Subcutaneous abdominal adipose tissue (tissue), 5 donors: ENCODE data around the gene RIN3.

Experiments used
- H3K27ac ChIP-seq: one replicate; pipeline ENCODE4 v1.7.0; 2013; ENCODE audit warnings: low read depth, mild to moderate bottlenecking, inconsistent platforms, low read length, moderate library complexity
- H3K27me3 ChIP-seq, 5 donors: one replicate each; pipeline ENCODE4 v1.7.0; 2013; ENCODE audit warnings: low read length in 5 of 5, inconsistent platforms in 1 of 5; ENCODE audit not compliant: control insufficient read depth in 5 of 5, insufficient read depth in 4 of 5
- H3K36me3 ChIP-seq, 5 donors: one replicate each; pipeline ENCODE4 v1.7.0; 2013; ENCODE audit warnings: low read length in 5 of 5; ENCODE audit not compliant: control insufficient read depth in 5 of 5, insufficient read depth in 5 of 5
- H3K4me1 ChIP-seq, 5 donors: one replicate each; pipeline ENCODE4 v1.7.0; 2013; ENCODE audit warnings: low read length in 5 of 5, mild to moderate bottlenecking in 3 of 5, moderate library complexity in 1 of 5; ENCODE audit not compliant: control insufficient read depth in 5 of 5, insufficient read depth in 5 of 5
- H3K4me3 ChIP-seq, 5 donors: one replicate each; pipeline ENCODE4 v1.7.0; 2013; ENCODE audit warnings: low read length in 5 of 5, low read depth in 1 of 5
- H3K9ac ChIP-seq, 5 donors: one replicate each; pipeline ENCODE4 v1.7.0; 2013; ENCODE audit warnings: low read length in 5 of 5, mild to moderate bottlenecking in 4 of 5, moderate library complexity in 3 of 5
- H3K9me3 ChIP-seq, 5 donors: one replicate each; pipeline ENCODE4 v1.7.0; 2013; ENCODE audit warnings: low read length in 5 of 5; ENCODE audit not compliant: control insufficient read depth in 5 of 5
- donor health status: healthy.
- donor health status: healthy.
- donor health status: healthy.
- donor health status: healthy.
- donor health status: healthy.

RIN3 gene

DNA sequence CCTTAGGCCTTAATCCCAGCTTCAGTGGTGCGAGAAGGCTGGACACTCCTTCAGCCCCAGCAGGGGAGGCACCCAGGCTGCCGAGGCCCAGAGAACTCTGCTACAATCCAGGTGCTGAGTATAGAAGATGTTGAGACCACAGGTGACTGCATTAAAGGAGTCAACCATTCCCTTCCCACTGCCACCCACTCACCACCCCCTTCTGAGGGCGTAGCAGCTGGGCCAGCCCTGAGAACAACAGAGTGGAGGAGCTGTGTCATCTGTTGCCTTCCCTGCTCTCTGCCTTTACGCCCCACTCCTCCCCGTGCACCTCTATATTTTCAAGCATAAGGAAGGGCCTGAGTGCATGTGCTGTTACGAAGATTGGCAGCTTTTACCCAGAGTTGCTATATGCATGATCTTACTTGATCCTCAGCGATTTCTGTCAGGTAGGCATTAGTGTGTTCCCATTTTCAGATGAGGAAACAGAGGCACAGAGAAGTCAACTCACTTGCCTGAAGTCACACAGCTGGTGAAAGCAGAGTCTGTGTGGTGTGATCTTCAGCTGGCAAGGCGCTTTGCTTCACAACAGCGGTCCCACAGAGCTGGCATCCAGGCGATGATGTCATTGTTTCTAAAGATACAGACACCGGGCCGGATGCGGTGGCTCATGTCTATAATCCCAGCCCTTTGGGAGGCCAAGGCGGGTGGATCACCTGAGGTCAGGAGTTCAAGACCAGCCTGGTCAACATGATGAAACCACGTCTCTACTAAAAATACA lies 46.7 kb downstream of the RIN3 start:
- H3K36me3 ChIP-seq: peaks cover 0 to 42% (median 29%) of the 10 kb centered on the region in 5 donors
- no peak overlapping the region for H3K9ac ChIP-seq
- H3K4me3 ChIP-seq: no peak overlapping the region
- H3K27ac ChIP-seq: no peak overlapping the region
- peaks cover 0 to 4% (median 0%) of the 10 kb centered on the region in 5 donors for H3K27me3 ChIP-seq
- no peaks in the 10 kb centered on the region for H3K9me3 ChIP-seq
- peaks cover 0 to 26% (median 12%) of the 10 kb centered on the region in 5 donors for H3K4me1 ChIP-seq

- no peak overlapping the region for H3K4me3 ChIP-seq
- H3K36me3 ChIP-seq: peaks cover 0 to 45% (median 32%) of the 10 kb centered on the region in 5 donors
- peaks cover 0 to 18% (median 12%) of the 10 kb centered on the region in 5 donors for H3K4me1 ChIP-seq
- H3K27ac ChIP-seq: no peak overlapping the region
- H3K9me3 ChIP-seq: peaks cover 0 to 11% (median 4%) of the 10 kb centered on the region in 5 donors
- H3K27me3 ChIP-seq: no peaks in the 10 kb centered on the region
- no peak overlapping the region for H3K9ac ChIP-seq
These were observed 48.4 kb downstream of the RIN3 start for GRCh38 chr14:92561906-92562479.

- Histone ChIP-seq H3K36me3 (peaks cover 0 to 43% (median 32%) of the 10 kb centered on the region in 5 donors), H3K4me3 (no peak overlapping the region), H3K27ac (no peak overlapping the region), H3K9ac (no peak overlapping the region), H3K9me3 (peaks cover 3 to 16% (median 9%) of the 10 kb centered on the region in 5 donors), H3K4me1 (peaks cover 0 to 18% (median 12%) of the 10 kb centered on the region in 5 donors), H3K27me3 (peaks cover 0 to 2% (median 0%) of the 10 kb centered on the region in 5 donors)
These were observed 49.8 kb downstream of the RIN3 start for GRCh38 chr14:92563359-92563758.

DNA sequence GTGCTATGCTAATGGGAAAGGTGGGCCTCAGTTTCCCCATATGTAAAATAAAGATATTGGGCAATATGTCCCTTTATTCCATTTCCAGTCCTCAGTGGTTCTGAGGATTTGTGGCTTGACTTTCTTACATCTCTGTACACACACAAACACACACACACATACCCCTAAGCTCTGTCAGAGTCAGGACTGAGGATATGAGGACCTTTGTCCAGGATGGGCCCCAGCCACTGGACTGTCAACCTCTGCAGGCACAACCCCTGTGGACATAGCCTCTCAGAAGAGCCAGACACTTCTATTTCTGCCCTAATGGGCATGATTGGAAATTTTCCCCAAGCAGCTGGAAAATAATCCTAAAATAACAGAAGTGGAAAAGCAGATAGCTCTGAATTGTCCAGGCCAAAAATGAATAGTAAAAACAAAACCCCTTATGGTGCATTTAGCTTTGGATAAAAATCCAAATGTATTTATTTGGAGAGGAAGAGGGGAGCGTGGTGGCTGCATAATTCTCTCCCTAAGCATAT lies 50.2 kb downstream of the RIN3 start:
- Histone ChIP-seq H3K9ac (no peak overlapping the region), H3K9me3 (peaks cover 3 to 16% (median 9%) of the 10 kb centered on the region in 5 donors), H3K4me3 (no peak overlapping the region), H3K4me1 (peaks cover 0 to 18% (median 12%) of the 10 kb centered on the region in 5 donors), H3K36me3 (peaks cover 0 to 45% (median 30%) of the 10 kb centered on the region in 5 donors), H3K27me3 (peaks cover 0 to 2% (median 0%) of the 10 kb centered on the region in 5 donors), H3K27ac (no peak overlapping the region)

DNA sequence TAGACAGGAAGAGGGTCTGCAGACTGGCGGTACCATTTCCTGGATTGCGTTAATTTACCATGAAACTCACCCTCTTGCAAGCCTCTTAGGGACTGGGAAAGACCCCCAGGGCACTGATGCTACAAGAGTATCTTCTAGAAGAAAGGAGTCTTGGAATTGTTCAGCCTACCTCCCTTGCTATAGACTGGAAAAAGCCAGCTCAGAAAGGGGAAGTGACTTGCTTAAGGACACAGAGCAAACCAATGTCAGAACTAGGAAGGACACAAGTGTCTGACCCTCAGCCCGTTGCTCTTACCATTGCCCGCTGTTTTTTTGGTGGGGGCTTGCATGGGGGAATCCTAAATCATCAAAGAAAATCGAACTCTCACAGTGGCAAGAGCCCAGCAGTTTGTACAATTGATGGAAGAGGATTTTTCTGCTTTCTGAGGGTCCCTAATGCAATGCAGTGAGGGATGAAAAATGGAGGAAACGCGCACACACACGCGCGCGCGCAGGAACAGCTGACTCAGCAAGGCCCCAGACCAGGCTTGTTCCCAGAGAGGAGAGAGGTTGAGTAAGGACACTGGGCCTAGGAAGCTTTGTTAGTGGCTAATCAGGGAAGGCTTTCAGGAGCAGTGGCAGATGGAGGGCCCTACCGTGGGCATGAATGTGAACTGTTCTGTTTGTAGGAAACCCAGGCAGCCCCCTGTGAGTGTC lies 50.9 kb downstream of the RIN3 start:
- H3K9ac ChIP-seq: no peak overlapping the region
- peaks cover 3 to 16% (median 9%) of the 10 kb centered on the region in 5 donors for H3K9me3 ChIP-seq
- H3K27ac ChIP-seq: no peak overlapping the region
- no peak overlapping the region for H3K4me3 ChIP-seq
- peaks cover 0 to 18% (median 12%) of the 10 kb centered on the region in 5 donors for H3K4me1 ChIP-seq
- peaks cover 0 to 44% (median 28%) of the 10 kb centered on the region in 5 donors for H3K36me3 ChIP-seq
- peaks cover 0 to 2% (median 0%) of the 10 kb centered on the region in 5 donors for H3K27me3 ChIP-seq

- Histone ChIP-seq H3K9ac (no peak overlapping the region), H3K9me3 (peaks cover 3 to 16% (median 9%) of the 10 kb centered on the region in 5 donors), H3K4me1 (peaks cover 0 to 18% (median 12%) of the 10 kb centered on the region in 5 donors), H3K27me3 (peaks cover 0 to 2% (median 0%) of the 10 kb centered on the region in 5 donors), H3K4me3 (no peak overlapping the region), H3K27ac (no peak overlapping the region), H3K36me3 (peaks cover 0 to 38% (median 26%) of the 10 kb centered on the region in 5 donors)
These were observed 51.6 kb downstream of the RIN3 start for GRCh38 chr14:92565040-92565717.

GRCh38 chr14:92565718-92566115 lies 52.1 kb downstream of the RIN3 start:
- H3K27me3 ChIP-seq: peaks cover 0 to 2% (median 0%) of the 10 kb centered on the region in 5 donors
- H3K4me3 ChIP-seq: no peak overlapping the region
- peaks cover 0 to 35% (median 22%) of the 10 kb centered on the region in 5 donors for H3K36me3 ChIP-seq
- H3K4me1 ChIP-seq: peaks cover 0 to 18% (median 12%) of the 10 kb centered on the region in 5 donors
- no peak overlapping the region for H3K9ac ChIP-seq
- no peak overlapping the region for H3K27ac ChIP-seq
- H3K9me3 ChIP-seq: peaks cover 3 to 16% (median 9%) of the 10 kb centered on the region in 5 donors

GRCh38 chr14:92567173-92567725 lies 53.7 kb downstream of the RIN3 start:
- no peak overlapping the region for H3K27ac ChIP-seq
- H3K27me3 ChIP-seq: peaks cover 0 to 2% (median 0%) of the 10 kb centered on the region in 5 donors
- H3K36me3 ChIP-seq: peaks cover 0 to 36% (median 22%) of the 10 kb centered on the region in 5 donors
- H3K9ac ChIP-seq: no peak overlapping the region
- peaks cover 0 to 18% (median 12%) of the 10 kb centered on the region in 5 donors for H3K4me1 ChIP-seq
- H3K4me3 ChIP-seq: no peak overlapping the region
- peaks cover 3 to 16% (median 9%) of the 10 kb centered on the region in 5 donors for H3K9me3 ChIP-seq
